Measurements from ENCODE around the gene KCNQ5. TPM values are rescaled to one million over a fixed set of nuclear protein-coding genes. Genes with fewer than 3 reads are reported as not detected.

KCNQ5 gene
- total RNA-seq, 4 donors from 2014 or later: 0.14 to 1.2 (median 0.48) TPM; not detected in 1

DNA sequence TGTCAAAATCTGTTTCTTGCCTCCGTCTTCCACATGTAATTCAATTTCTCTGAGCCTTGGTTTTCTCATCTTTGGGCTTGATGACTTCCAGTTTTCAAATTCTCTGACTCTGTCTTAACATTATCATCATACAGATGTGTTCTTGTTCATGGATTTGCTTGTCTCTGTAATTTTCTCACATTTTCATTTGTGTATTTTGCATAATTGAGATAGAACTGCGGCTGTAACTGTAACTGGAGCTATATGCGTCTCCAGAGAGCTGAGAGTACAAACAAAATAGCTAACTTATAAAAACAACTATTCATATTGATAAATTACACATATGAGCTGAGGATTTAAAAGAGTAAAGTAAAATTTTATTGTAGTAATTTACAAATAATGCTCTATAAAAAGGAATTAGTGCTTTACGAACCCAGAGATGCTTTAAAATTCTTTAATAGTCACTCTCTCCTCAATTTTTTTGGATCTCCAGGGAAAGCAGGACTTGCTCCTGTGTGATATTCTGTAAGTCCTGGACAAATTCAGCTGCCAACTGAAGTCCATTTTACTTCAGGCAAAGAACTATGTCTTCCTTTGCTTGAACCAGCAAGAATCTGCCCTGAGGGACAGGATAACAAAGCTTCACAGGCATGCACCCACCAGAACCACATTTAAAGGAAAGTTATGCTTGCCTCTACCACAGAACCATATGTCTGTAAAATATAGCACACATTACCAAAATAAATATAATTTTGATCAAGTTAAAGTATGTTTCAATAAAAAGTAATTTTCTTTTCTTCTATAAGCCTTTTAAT, 315.1 kb downstream of the KCNQ5 start:
- WGBS, 2 donors (ENCODE audit: low coverage in 1 of 2): 73 to 77% methylated on average over 4 of the region's 4 CpGs
- in situ Hi-C loops (cut with MboI; ENCODE audit: low pct_ligation_motif_present in 1 of 4, low pct_unique_long_range_greater_than_20kb in 1 of 4, low sequenced_read_pairs in 3 of 4): no loop called here
- TF ChIP-seq POLR2A (IDR thresholded peaks at IDR 0.05) (no peak), POLR2AphosphoS5 (IDR thresholded peaks at IDR 0.05) (no peak), EP300 (IDR thresholded peaks at IDR 0.05; ENCODE audit: low read depth) (no peak)

DNA sequence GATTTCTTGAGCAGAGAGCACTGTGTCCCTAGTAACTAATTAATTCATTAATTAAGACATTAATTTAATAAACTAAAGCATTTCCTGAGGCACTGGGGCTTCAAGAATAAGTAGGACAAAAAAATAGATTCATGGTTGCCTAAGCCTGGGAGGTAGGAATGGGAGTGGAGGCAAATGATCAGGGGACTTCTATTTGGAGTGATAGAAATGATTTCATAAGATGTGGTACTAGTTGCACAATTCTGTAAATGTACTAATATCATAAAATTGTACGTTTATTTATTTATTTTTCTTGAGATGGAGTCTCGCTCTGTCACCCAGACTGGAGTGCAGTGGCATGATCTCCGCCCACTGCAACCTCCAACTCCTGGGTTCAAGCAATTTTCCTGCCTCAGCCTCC, 316.2 kb downstream of the KCNQ5 start:
- Histone ChIP-seq H3K4me1 (no peaks in the 10 kb centered on the region), H3K4me3 (no peak overlapping the region), H3K36me3 (no peaks in the 10 kb centered on the region), H3K27me3 (no peaks in the 10 kb centered on the region), H3K9me3 (no peaks in the 10 kb centered on the region), H3K27ac (no peak overlapping the region)
- in situ Hi-C loops (cut with MboI; ENCODE audit: low pct_ligation_motif_present in 1 of 4, low pct_unique_long_range_greater_than_20kb in 1 of 4, low sequenced_read_pairs in 3 of 4) (no loop called here), intact Hi-C loops (cut with DNase I; ENCODE audit: low total_unique reads) (no loop called here)
- 74 to 87% methylated on average over 3 of the region's 3 CpGs for WGBS, 2 donors (ENCODE audit: low coverage in 1 of 2)
- TF ChIP-seq, protein P1, sequence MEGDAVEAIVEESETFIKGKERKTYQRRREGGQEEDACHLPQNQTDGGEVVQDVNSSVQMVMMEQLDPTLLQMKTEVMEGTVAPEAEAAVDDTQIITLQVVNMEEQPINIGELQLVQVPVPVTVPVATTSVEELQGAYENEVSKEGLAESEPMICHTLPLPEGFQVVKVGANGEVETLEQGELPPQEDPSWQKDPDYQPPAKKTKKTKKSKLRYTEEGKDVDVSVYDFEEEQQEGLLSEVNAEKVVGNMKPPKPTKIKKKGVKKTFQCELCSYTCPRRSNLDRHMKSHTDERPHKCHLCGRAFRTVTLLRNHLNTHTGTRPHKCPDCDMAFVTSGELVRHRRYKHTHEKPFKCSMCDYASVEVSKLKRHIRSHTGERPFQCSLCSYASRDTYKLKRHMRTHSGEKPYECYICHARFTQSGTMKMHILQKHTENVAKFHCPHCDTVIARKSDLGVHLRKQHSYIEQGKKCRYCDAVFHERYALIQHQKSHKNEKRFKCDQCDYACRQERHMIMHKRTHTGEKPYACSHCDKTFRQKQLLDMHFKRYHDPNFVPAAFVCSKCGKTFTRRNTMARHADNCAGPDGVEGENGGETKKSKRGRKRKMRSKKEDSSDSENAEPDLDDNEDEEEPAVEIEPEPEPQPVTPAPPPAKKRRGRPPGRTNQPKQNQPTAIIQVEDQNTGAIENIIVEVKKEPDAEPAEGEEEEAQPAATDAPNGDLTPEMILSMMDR (IDR thresholded peaks at IDR 0.05): no peak
- TF ChIP-seq EP300 (IDR thresholded peaks at IDR 0.05; ENCODE audit: low read depth) (no peak), POLR2A (IDR thresholded peaks at IDR 0.05) (no peak)
- DNase-seq: no peak

More for the DNA sequence above, 315.1 kb downstream of the KCNQ5 start:
- H3K36me3 ChIP-seq: no peaks in the 10 kb centered on the region
- intact Hi-C loops (cut with DNase I; ENCODE audit: low total_unique reads): no loop called here
- DNase-seq: no peak
- no peaks in the 10 kb centered on the region for H3K4me1 ChIP-seq
- no peak overlapping the region for H3K27ac ChIP-seq
- no peaks in the 10 kb centered on the region for H3K9me3 ChIP-seq
- no peak overlapping the region for H3K4me3 ChIP-seq
- no peaks in the 10 kb centered on the region for H3K27me3 ChIP-seq

DNA sequence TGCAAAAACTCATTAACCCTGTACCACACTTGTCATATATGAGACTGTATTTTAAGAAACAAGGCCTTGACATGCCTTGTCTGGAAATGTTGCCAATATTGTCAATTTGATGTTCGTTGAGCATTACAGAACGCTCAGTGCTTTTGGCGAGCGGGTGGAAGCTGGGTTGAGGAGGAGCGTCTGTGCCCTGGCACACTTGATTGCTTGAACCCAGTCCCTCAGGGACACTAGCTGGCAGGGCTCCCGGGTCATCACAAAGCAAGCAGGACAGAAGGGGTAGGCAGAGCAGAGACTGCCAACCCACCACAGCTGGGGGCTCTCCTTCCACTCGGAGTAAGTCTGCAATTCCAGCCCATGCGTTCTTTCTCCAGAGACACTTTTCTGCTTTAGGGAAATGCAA, 317.1 kb downstream of the KCNQ5 start:
- no peak overlapping the region for H3K27ac ChIP-seq
- TF ChIP-seq, protein P1 (IDR thresholded peaks at IDR 0.05): no peak
- TF ChIP-seq EP300 (IDR thresholded peaks at IDR 0.05; ENCODE audit: low read depth): no peak
- TF ChIP-seq POLR2A (IDR thresholded peaks at IDR 0.05): no peak
- no peak for TF ChIP-seq POLR2AphosphoS5 (IDR thresholded peaks at IDR 0.05)
- H3K4me3 ChIP-seq: no peak overlapping the region
- no peaks in the 10 kb centered on the region for H3K36me3 ChIP-seq
- 60 to 92% methylated on average over 2 to 8 of the region's 8 CpGs for WGBS, 2 donors (ENCODE audit: low coverage in 1 of 2)
- intact Hi-C loops (cut with DNase I; ENCODE audit: low total_unique reads) (no loop called here), in situ Hi-C loops (cut with MboI; ENCODE audit: low pct_ligation_motif_present in 1 of 4, low pct_unique_long_range_greater_than_20kb in 1 of 4, low sequenced_read_pairs in 3 of 4) (no loop called here)
- no peak for DNase-seq
- no peaks in the 10 kb centered on the region for H3K27me3 ChIP-seq
- no peaks in the 10 kb centered on the region for H3K4me1 ChIP-seq
- H3K9me3 ChIP-seq: no peaks in the 10 kb centered on the region

DNA sequence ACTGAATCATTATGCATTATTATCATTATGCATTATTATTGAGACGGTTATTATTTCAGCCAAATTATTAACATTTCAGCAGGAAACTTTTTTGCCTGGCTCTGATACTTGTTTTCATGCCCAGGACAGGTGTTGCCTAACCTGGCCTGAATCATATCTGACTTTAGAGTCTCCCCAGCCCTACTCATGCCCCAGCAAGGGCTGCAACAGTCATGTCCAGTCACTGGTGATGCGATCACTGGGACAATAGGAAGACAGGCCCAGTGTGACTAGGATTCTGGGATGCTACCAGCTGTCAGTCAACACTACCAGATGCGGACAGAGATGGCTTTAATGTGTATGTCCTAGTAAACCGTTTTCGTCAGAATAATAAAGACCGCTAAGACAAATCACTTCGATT, 318.4 kb downstream of the KCNQ5 start:
- in situ Hi-C loops (cut with MboI; ENCODE audit: low pct_ligation_motif_present in 1 of 4, low pct_unique_long_range_greater_than_20kb in 1 of 4, low sequenced_read_pairs in 3 of 4) (no loop called here), intact Hi-C loops (cut with DNase I; ENCODE audit: low total_unique reads) (no loop called here)
- TF ChIP-seq, protein P1 (IDR thresholded peaks at IDR 0.05): no peak
- TF ChIP-seq POLR2A (IDR thresholded peaks at IDR 0.05) (no peak), EP300 (IDR thresholded peaks at IDR 0.05; ENCODE audit: low read depth) (no peak), POLR2AphosphoS5 (IDR thresholded peaks at IDR 0.05) (no peak)
- H3K27me3 ChIP-seq: no peaks in the 10 kb centered on the region
- no peaks in the 10 kb centered on the region for H3K4me1 ChIP-seq
- DNase-seq: no peak
- no peak overlapping the region for H3K27ac ChIP-seq
- H3K9me3 ChIP-seq: no peaks in the 10 kb centered on the region
- no peaks in the 10 kb centered on the region for H3K36me3 ChIP-seq
- H3K4me3 ChIP-seq: no peak overlapping the region
- 94 to 100% methylated on average over 2 to 7 of the region's 7 CpGs for WGBS, 2 donors (ENCODE audit: low coverage in 1 of 2)

Data from transverse colon (tissue), 4 donors.